Activated T-cell treated with anti-CD3 and anti-CD28 coated beads, Interleukin-2, amount 50 U/mL, for 24 hours (primary cell): ENCODE results near the gene CGNL1.

ENCODE experiments used
- DNase-seq: peaks from one replicate; pipeline ENCODE4 v3.0.0-alpha.2; 2020
- H3K27ac Mint-ChIP-seq: 2 replicates; pipeline ENCODE4 v1.8.0; 2020; ENCODE audit warnings: mild to moderate bottlenecking, mixed read lengths
- H3K27me3 Mint-ChIP-seq: 2 replicates; pipeline ENCODE4 v1.8.0; 2020; ENCODE audit warnings: mixed read lengths
- H3K36me3 Mint-ChIP-seq: 2 replicates; pipeline ENCODE4 v1.8.0; 2020; ENCODE audit warnings: low read depth, mixed read lengths
- H3K4me1 Mint-ChIP-seq: 2 replicates; pipeline ENCODE4 v1.8.0; 2020; ENCODE audit warnings: low read depth, mixed read lengths
- H3K4me3 Mint-ChIP-seq: 2 replicates; pipeline ENCODE4 v1.8.0; 2020; ENCODE audit warnings: mild to moderate bottlenecking, moderate library complexity, mixed read lengths
- H3K9me3 Mint-ChIP-seq: 2 replicates; pipeline ENCODE4 v1.8.0; 2020; ENCODE audit warnings: mixed read lengths

CGNL1 gene

DNA sequence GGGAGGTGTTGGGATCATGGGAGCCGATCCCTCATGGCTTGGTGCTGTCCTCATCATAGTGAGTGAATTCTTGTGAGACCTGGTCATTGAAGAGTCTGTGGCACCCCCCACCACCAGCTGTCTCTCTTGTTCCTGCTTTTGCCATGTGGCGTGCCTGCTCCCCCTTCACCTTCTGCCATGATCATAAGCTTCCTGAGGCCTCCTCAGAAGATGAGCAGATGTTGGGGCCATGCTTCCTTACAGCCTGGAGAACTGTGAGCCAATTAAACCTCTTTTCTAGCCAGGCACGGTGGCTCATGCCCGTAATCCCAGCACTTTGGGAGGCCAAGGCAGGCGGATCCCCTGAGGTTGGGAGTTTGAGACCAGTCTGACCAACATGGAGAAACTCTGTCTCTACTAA, 37.0 kb upstream of the CGNL1 start:
- Mint-ChIP-seq H3K4me1 (no peaks in the 10 kb centered on the region), H3K27me3 (peaks cover 21% of the 10 kb centered on the region), H3K27ac (no peak overlapping the region), H3K9me3 (no peaks in the 10 kb centered on the region), H3K4me3 (no peak overlapping the region), H3K36me3 (no peaks in the 10 kb centered on the region)
- DNase-seq, result no peak

DNA sequence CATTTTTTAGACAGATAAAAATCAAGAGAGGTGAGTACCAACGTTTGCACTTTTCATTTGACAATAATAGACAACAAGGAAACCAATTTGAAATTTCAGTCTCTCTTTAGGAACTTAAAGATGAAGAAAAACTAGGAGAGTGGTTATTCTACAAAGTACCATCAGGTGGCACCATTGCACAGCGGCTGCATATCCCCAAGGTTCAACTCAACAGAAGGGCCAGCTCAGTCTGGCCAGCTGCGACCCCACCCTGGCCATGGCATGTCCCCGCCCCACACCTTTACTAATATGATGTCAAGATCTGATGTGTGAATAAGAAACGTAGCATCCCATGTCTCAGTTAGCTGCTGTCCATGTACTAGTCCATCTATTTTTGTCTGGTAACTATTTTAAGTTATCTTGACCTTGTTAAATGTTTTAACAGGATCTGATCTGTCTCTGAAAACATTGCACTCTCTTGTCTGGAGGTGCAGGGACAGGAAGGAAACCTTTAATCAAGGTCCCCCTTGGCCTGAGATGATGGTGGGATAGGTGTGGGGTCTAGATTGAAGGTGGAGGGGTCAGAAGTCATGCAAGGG, 35.5 kb upstream of the CGNL1 start:
- no peak overlapping the region for H3K27ac Mint-ChIP-seq
- no peaks in the 10 kb centered on the region for H3K36me3 Mint-ChIP-seq
- no peak overlapping the region for H3K4me3 Mint-ChIP-seq
- DNase-seq, result peak; percentile 49
- H3K27me3 Mint-ChIP-seq, result peaks cover 17% of the 10 kb centered on the region
- H3K4me1 Mint-ChIP-seq, result no peaks in the 10 kb centered on the region
- no peaks in the 10 kb centered on the region for H3K9me3 Mint-ChIP-seq

DNA sequence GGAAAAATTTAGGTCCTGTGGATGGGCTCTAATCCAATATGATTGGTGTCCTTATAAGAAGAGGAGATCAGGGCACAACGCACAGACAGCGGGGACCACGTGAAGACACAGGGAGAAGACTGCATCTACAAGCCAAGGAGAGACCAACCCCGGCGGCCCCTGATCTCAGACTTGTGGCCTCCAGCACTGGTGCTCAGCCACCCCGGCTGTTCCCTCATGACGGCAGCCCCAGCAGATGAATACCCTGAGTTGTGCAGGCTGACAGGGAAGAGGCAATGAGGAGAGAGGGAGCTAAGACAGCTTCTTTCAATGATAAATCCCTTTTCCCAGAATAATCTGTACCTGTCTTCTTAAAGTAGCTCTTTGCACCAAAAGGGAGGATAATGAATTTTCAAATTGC, 33.3 kb upstream of the CGNL1 start:
- Mint-ChIP-seq H3K27me3 (peaks cover 11% of the 10 kb centered on the region), H3K4me3 (no peak overlapping the region), H3K36me3 (no peaks in the 10 kb centered on the region), H3K4me1 (no peaks in the 10 kb centered on the region), H3K27ac (no peak overlapping the region), H3K9me3 (no peaks in the 10 kb centered on the region)
- no peak for DNase-seq

DNA sequence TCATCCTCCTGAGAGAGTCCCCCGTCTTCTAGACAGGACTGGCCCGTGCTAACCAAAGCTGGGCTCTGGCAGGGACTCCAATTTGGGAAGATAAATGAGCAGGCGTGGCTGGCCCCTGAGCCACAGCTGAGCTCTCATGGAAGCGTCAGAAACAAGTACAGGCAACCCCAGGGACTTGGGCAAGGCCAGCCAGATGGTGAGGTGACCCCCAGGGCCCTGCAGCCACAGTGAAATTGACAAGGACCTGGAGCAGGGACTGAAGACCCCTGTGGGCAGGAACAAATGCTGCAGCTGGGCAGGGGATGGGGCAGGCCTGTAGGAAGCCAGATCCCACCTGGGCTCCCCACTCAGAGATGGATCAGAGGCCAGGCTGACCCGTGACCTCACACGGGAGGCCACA, 32.8 kb upstream of the CGNL1 start:
- no peaks in the 10 kb centered on the region for H3K9me3 Mint-ChIP-seq
- peaks cover 10% of the 10 kb centered on the region for H3K27me3 Mint-ChIP-seq
- no peak overlapping the region for H3K4me3 Mint-ChIP-seq
- H3K4me1 Mint-ChIP-seq, result no peaks in the 10 kb centered on the region
- no peak overlapping the region for H3K27ac Mint-ChIP-seq
- no peak for DNase-seq
- H3K36me3 Mint-ChIP-seq, result no peaks in the 10 kb centered on the region

DNA sequence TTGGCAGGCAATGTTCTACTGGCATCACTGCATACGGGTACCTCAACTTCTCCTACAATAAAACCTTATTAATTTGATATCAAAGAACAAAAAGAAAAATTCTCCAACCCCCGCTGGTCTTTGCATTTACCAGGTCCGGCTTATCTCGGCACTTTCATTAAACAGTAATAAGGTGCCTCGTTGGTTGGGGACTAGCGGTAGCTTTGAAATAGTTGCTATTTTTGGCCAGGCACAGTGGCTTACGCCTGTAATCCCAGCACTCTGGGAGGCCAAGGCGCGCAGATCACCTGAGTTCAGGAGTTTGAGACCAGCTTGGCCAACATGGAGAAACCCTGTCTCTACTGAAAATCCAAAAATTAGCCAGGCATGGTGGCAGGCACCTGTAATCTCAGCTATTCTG, 32.0 kb upstream of the CGNL1 start:
- H3K27me3 Mint-ChIP-seq, result peaks cover 6% of the 10 kb centered on the region
- no peaks in the 10 kb centered on the region for H3K4me1 Mint-ChIP-seq
- no peaks in the 10 kb centered on the region for H3K9me3 Mint-ChIP-seq
- no peak overlapping the region for H3K4me3 Mint-ChIP-seq
- DNase-seq, result no peak
- H3K36me3 Mint-ChIP-seq, result no peaks in the 10 kb centered on the region
- H3K27ac Mint-ChIP-seq, result no peak overlapping the region

DNA sequence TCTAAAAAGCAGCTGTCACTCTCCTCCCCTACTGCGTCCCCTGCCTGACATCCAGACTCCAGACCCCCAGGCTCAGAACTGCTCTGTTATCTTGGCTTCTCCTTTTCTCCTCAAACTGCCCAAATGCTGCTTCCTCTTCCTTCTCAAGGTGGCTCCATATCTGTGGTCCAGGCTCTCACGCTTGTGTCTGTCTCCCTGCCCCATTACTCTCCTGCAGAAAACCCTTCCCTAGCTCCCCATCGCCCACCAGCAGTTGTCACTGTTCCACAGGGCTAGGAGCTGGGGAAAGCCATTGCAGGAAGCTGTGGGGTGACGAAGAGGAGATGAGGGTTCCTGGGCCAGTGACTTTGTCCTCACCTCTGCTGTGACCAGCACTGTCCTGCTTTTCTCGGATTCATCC, 30.7 kb upstream of the CGNL1 start:
- Mint-ChIP-seq H3K27ac (no peak overlapping the region), H3K4me3 (no peak overlapping the region), H3K9me3 (no peaks in the 10 kb centered on the region), H3K36me3 (no peaks in the 10 kb centered on the region), H3K4me1 (no peaks in the 10 kb centered on the region), H3K27me3 (peaks cover 2% of the 10 kb centered on the region)
- DNase-seq, result no peak

DNA sequence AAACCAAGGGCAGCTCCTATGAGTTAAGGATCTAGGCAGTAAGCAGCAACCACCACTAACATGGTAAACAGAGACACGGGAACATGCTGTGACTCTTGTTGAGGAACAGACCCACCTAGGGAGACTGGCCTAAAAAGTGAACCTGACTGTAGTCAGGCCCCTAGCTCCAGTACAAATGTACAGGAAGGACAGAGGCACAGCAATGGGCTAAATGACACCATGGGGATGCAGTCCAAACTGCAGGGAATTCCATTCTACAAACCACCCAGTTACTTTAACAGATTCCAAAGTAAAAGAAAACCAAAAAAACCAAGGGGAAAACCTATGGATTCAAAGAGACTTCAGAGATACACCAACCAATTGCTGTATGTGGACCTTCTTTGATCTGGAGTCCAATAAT, 28.2 kb upstream of the CGNL1 start:
- Mint-ChIP-seq H3K9me3 (no peaks in the 10 kb centered on the region), H3K27me3 (no peaks in the 10 kb centered on the region), H3K27ac (no peak overlapping the region), H3K36me3 (no peaks in the 10 kb centered on the region), H3K4me3 (no peak overlapping the region), H3K4me1 (no peaks in the 10 kb centered on the region)
- no peak for DNase-seq

DNA sequence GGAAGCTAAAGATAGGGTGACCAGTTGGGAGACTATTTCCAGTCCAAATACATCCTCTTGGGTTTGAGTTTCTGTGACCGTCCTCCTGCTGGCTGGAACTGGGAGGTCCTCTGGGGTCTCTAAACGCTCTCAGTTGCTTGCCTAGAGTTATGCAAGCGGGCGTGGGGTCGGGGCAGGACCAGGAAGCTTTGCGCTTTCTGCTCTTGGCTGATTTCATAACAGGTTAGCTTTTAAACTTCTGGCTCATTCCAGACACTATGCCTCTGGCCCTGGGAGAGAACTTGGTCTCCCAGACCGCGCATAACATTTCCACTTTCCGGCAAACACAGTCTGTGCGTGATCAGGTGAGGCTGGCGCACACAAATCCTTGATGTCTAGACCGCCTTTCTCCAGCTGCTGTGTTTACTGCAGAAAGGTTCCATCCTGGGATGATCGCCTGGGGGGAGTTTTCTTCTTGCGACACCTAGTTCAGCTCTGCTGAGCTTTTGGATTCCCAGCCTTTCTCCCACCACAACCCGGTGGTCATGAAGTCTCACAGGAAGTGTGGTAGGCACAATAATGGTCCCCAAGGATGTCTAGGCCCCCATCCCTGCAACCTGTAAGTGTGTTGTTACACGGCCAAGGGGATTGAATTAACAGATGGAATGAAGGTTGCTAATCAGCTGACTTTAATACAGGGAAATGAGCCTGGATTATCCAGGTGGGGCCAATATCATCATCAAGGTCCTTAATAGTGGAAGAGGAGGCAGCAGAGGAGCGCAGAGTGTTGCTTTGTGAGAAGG, 23.6 kb upstream of the CGNL1 start:
- Mint-ChIP-seq H3K4me3 (no peak overlapping the region), H3K27ac (no peak overlapping the region), H3K27me3 (peaks cover 8% of the 10 kb centered on the region), H3K9me3 (no peaks in the 10 kb centered on the region), H3K4me1 (no peaks in the 10 kb centered on the region), H3K36me3 (no peaks in the 10 kb centered on the region)
- no peak for DNase-seq

DNA sequence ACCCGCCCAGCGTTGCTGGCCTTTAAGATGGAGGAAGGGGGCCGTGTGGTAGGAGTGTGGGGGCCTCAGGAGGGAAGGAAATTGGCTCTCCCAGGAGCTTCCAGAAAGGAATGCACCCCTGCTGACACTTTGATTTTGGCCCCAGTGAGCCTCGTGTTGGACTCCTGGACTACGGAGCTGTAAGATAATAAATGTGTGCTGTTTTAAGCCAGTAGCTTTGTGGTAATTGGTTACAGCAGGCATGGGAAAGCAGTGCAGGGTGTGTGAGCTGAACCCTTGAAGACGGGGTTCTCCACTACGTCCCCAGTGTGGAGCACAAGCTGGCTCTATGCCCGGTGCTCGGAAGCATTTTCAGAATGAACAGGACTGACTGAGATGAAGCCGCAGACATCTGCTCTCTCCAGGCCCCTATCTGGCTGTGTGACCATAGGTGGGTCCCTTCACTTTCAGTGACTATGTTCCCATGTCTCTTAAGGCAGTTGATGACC, 22.9 kb upstream of the CGNL1 start:
- Mint-ChIP-seq H3K9me3 (no peaks in the 10 kb centered on the region), H3K4me1 (no peaks in the 10 kb centered on the region), H3K4me3 (no peak overlapping the region), H3K27me3 (peaks cover 8% of the 10 kb centered on the region), H3K36me3 (no peaks in the 10 kb centered on the region), H3K27ac (no peak overlapping the region)
- no peak for DNase-seq

DNA sequence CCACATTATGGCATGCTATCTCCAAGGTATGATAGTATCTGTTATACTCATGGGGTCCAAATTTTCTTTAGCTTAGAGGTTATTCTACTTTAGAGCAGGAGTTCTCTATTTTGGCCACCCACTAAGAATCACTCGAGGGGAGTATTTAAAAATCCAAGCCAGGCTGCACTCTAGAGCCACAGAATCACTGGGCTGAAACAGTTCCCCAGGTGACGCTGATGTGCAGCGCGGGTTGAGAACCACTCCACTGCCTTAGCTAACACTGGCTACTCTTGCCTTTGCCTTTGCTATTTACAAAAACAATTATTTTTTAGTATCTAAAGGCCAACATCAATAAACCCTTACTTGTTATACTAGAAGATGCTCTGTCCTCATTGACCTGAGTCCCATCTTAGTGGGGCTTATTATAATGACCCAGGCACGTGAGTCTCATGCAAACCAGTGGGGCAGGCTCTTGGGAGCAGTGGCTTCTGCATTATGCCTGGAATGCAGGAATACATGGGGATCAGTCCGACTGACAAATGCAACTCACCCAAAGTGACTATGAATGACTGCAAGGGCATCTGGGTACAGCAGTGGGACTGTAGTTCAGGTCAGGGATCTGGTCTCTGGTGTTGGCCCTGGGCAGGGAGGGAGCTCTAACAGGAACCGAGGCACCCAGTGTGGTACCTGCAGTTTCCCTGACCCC, 21.7 kb upstream of the CGNL1 start:
- Mint-ChIP-seq H3K36me3 (no peaks in the 10 kb centered on the region), H3K27ac (no peak overlapping the region), H3K9me3 (no peaks in the 10 kb centered on the region), H3K4me1 (no peaks in the 10 kb centered on the region), H3K4me3 (no peak overlapping the region), H3K27me3 (peaks cover 8% of the 10 kb centered on the region)
- no peak for DNase-seq

DNA sequence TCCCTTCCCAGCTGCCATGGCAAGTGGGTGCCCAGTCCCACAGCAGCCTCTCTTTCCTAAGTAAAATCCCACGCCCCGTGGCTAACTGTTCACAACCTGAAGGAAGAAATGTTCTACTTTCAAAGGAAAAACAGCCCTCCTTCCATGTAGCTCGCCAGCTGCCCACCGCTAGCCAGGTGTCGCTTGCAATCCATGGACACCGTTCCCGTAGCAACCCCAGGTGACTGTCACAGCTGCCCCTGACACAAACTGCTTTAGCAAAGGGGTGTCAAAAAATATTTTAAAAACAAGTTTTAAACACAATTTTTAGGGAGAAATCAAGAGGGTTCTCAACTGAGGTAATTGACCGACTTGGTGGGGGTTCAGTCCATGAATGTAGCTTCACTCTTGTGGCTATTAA, 21.0 kb upstream of the CGNL1 start:
- Mint-ChIP-seq H3K27ac (no peak overlapping the region), H3K4me1 (no peaks in the 10 kb centered on the region), H3K9me3 (no peaks in the 10 kb centered on the region), H3K27me3 (peaks cover 8% of the 10 kb centered on the region), H3K4me3 (no peak overlapping the region), H3K36me3 (no peaks in the 10 kb centered on the region)
- no peak for DNase-seq

DNA sequence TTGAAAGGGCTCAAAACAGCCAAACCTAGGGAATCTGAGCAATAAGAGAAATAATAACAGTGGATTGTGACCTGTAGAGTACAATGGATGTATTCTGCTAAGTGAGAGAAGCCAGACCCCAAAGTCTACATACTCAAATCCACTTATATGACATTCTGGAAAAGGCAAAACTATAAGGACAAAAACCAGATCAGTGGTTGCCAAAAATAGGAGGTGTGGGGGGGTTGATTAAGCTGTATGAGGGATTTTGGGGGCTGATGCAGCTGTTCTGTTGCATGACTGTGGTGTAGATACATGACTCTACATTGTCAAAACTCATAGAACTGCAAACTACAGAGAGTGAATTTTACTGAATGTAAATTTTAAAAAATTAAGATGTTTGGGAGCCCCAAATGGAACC, 20.1 kb upstream of the CGNL1 start:
- H3K36me3 Mint-ChIP-seq, result no peaks in the 10 kb centered on the region
- H3K9me3 Mint-ChIP-seq, result no peaks in the 10 kb centered on the region
- DNase-seq, result no peak
- no peaks in the 10 kb centered on the region for H3K4me1 Mint-ChIP-seq
- peaks cover 8% of the 10 kb centered on the region for H3K27me3 Mint-ChIP-seq
- H3K4me3 Mint-ChIP-seq, result no peak overlapping the region
- H3K27ac Mint-ChIP-seq, result no peak overlapping the region

DNA sequence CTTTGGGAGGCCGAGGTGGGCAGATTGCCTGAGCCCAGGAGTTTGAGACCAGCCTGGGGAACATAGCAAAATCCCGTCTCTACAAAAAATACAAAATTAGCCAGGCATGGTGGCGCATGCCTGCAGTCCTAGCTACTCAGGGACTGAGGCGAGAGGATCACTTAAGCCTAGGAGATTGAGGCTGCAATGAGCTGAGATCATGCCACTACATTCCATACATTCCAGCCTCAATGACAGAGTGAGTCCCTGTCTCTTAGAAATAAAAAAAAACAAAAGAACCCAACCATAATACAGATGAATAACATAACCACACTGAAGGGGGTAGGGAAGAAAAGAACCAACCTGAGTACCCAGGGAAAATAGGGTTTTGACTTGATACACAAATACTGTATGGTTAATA, 19.7 kb upstream of the CGNL1 start:
- no peak for DNase-seq
- H3K4me3 Mint-ChIP-seq, result no peak overlapping the region
- H3K9me3 Mint-ChIP-seq, result no peaks in the 10 kb centered on the region
- H3K4me1 Mint-ChIP-seq, result no peaks in the 10 kb centered on the region
- H3K27ac Mint-ChIP-seq, result no peak overlapping the region
- no peaks in the 10 kb centered on the region for H3K36me3 Mint-ChIP-seq
- H3K27me3 Mint-ChIP-seq, result peaks cover 8% of the 10 kb centered on the region

DNA sequence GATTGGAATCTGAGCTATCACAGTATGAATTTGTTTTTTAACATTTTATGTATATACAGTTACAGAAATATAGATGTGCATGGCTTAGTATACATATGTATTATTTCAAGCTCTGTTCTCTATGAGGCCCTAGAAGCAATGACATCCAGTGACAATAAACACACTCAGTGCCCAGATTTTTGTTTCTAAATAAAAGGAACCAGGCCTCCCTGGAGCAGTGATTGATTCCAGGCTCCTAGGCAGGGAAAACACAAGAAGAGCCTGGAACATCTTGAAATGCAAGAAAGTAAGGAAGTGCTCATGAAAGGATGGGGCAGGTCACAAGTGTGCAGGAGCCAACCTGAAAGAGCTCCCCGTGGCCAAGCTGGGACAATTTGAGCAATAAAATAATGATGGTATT, 18.5 kb upstream of the CGNL1 start:
- DNase-seq, result no peak
- peaks cover 8% of the 10 kb centered on the region for H3K27me3 Mint-ChIP-seq
- no peaks in the 10 kb centered on the region for H3K9me3 Mint-ChIP-seq
- H3K4me3 Mint-ChIP-seq, result no peak overlapping the region
- H3K27ac Mint-ChIP-seq, result no peak overlapping the region
- H3K36me3 Mint-ChIP-seq, result no peaks in the 10 kb centered on the region
- H3K4me1 Mint-ChIP-seq, result no peaks in the 10 kb centered on the region

DNA sequence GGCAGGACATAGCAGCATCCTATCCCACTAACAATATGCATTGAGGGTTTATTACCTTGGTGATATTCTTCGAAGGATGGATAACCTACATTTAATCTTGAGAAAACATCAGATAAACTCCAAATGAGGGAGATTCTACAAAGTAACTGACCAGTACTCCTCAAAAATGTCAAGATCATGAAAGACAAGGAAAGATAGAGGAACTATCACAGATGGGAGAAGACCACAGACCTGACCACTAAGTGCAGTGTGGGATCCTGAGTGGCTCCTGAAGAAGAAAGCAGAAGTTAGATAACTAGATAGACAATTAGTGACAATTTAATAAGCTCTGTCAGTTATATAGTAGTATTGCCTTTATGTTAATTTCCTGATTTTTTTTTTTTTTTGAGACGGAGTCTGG, 17.7 kb upstream of the CGNL1 start:
- H3K27me3 Mint-ChIP-seq, result peaks cover 8% of the 10 kb centered on the region
- H3K4me1 Mint-ChIP-seq, result no peaks in the 10 kb centered on the region
- no peaks in the 10 kb centered on the region for H3K9me3 Mint-ChIP-seq
- H3K27ac Mint-ChIP-seq, result no peak overlapping the region
- no peak overlapping the region for H3K4me3 Mint-ChIP-seq
- H3K36me3 Mint-ChIP-seq, result no peaks in the 10 kb centered on the region
- no peak for DNase-seq
